BE2C (cell line): ENCODE data around the gene RUNX2.

Experiments
- DNase-seq: peaks from one replicate; pipeline ENCODE4 v3.0.0-alpha.2; 2020
- H3K27me3 ChIP-seq: fragments of 250-450 bp; sonication (Bioruptor Pico); 2 replicates; pipeline ENCODE4 v1.5.1; 2020; ENCODE audit warnings: mild to moderate bottlenecking
- H3K36me3 ChIP-seq: fragments of 250-450 bp; sonication (Bioruptor Pico); 2 replicates; pipeline ENCODE4 v1.5.1; 2020; ENCODE audit warnings: mild to moderate bottlenecking
- H3K4me1 ChIP-seq: fragments of 250-450 bp; sonication (Bioruptor Pico); 2 replicates; pipeline ENCODE4 v1.5.1; 2020
- H3K4me3 ChIP-seq: 2 replicates; pipeline ENCODE4 v1.5.1; 2011; ENCODE audit warnings: low read depth, low read length
- H3K9me3 ChIP-seq: fragments of 250-450 bp; sonication (Bioruptor Pico); 2 replicates; pipeline ENCODE4 v1.5.1; 2020
- CTCF ChIP-seq: IDR thresholded peaks from 2 replicates; pipeline ENCODE4 v1.5.1; 2012; ENCODE audit warnings: mild to moderate bottlenecking, low read depth, low read length

Gene RUNX2

GRCh38 chr6:45692021-45692420 is 363.9 kb downstream of the RUNX2 start:
- H3K4me3 ChIP-seq = no peak overlapping the region
- H3K36me3 ChIP-seq = no peaks in the 10 kb centered on the region
- no peaks in the 10 kb centered on the region for H3K4me1 ChIP-seq
- H3K27me3 ChIP-seq = no peaks in the 10 kb centered on the region
- DNase-seq = no peak
- no peak for TF ChIP-seq CTCF
- no peaks in the 10 kb centered on the region for H3K9me3 ChIP-seq

GRCh38 chr6:45696738-45697137 is 368.6 kb downstream of the RUNX2 start:
- no peaks in the 10 kb centered on the region for H3K27me3 ChIP-seq
- H3K9me3 ChIP-seq = no peaks in the 10 kb centered on the region
- TF ChIP-seq CTCF = no peak
- H3K4me3 ChIP-seq = no peak overlapping the region
- DNase-seq = no peak
- no peaks in the 10 kb centered on the region for H3K4me1 ChIP-seq
- no peaks in the 10 kb centered on the region for H3K36me3 ChIP-seq

- no peak overlapping the region for H3K4me3 ChIP-seq
- TF ChIP-seq CTCF = no peak
- DNase-seq = no peak
- no peaks in the 10 kb centered on the region for H3K36me3 ChIP-seq
- H3K4me1 ChIP-seq = no peaks in the 10 kb centered on the region
- H3K9me3 ChIP-seq = no peaks in the 10 kb centered on the region
- H3K27me3 ChIP-seq = no peaks in the 10 kb centered on the region
Observed at GRCh38 chr6:45697605-45698004, 369.5 kb downstream of the RUNX2 start.

GRCh38 chr6:45698046-45698445 is 369.9 kb downstream of the RUNX2 start:
- Histone ChIP-seq H3K4me3 (no peak overlapping the region), H3K9me3 (no peaks in the 10 kb centered on the region), H3K36me3 (no peaks in the 10 kb centered on the region), H3K4me1 (no peaks in the 10 kb centered on the region), H3K27me3 (no peaks in the 10 kb centered on the region)
- DNase-seq = no peak
- TF ChIP-seq CTCF = no peak

- no peaks in the 10 kb centered on the region for H3K36me3 ChIP-seq
- no peaks in the 10 kb centered on the region for H3K9me3 ChIP-seq
- H3K4me1 ChIP-seq = no peaks in the 10 kb centered on the region
- DNase-seq = no peak
- H3K27me3 ChIP-seq = no peaks in the 10 kb centered on the region
- H3K4me3 ChIP-seq = no peak overlapping the region
- no peak for TF ChIP-seq CTCF
Observed at GRCh38 chr6:45699663-45700062, 371.5 kb downstream of the RUNX2 start.

- H3K4me3 ChIP-seq = no peak overlapping the region
- no peaks in the 10 kb centered on the region for H3K4me1 ChIP-seq
- H3K9me3 ChIP-seq = no peaks in the 10 kb centered on the region
- DNase-seq = no peak
- no peaks in the 10 kb centered on the region for H3K27me3 ChIP-seq
- no peak for TF ChIP-seq CTCF
- no peaks in the 10 kb centered on the region for H3K36me3 ChIP-seq
Observed at GRCh38 chr6:45702849-45703739, 375.0 kb downstream of the RUNX2 start.
